Fibroblast of lung (primary cell): ENCODE data around the gene CNTN1. TPM values are rescaled to one million over a fixed set of nuclear protein-coding genes. Genes with fewer than 3 reads are reported as not detected.

Experiments used
- DNase-seq, 2 donors: peaks; one replicate each; pipeline versions ENCODE4 v3.0.0 to v3.0.0-alpha.2; 2010; ENCODE audit warnings: low read depth in 2 of 2
- H2AFZ ChIP-seq: 2 replicates; pipeline ENCODE4 v1.5.1; 2012; ENCODE audit warnings: low read length, control low read depth, inconsistent platforms
- H3K27ac ChIP-seq: 2 replicates; pipeline ENCODE4 v1.5.1; 2011; ENCODE audit warnings: low read length, control low read depth; ENCODE audit not compliant: insufficient read depth
- H3K27me3 ChIP-seq: 2 replicates; pipeline ENCODE4 v1.5.1; 2011; ENCODE audit warnings: mild to moderate bottlenecking, low read length; ENCODE audit not compliant: control insufficient read depth, insufficient read depth
- H3K36me3 ChIP-seq: 2 replicates; pipeline ENCODE4 v1.5.1; 2011; ENCODE audit warnings: low read length; ENCODE audit not compliant: control insufficient read depth, insufficient read depth
- H3K4me1 ChIP-seq: 2 replicates; pipeline ENCODE4 v1.5.1; 2011; ENCODE audit warnings: low read length; ENCODE audit not compliant: control insufficient read depth, insufficient read depth; ENCODE audit errors: extremely low read depth
- H3K4me2 ChIP-seq: 2 replicates; pipeline ENCODE4 v1.5.1; 2011; ENCODE audit warnings: low read length, control low read depth; ENCODE audit not compliant: insufficient read depth; ENCODE audit errors: extremely low read depth
- H3K4me3 ChIP-seq, 4 experiments: fragments of 200-600 bp in 1 of 4; sonication (generic) in 1 of 4; replicated peaks in 1 of 4; 2 replicates each; pipeline ENCODE4 v1.5.1; 2011 to 2016; ENCODE audit warnings: low read length in 4 of 4, low read depth in 3 of 4, mild to moderate bottlenecking in 3 of 4, control low read depth in 2 of 4, inconsistent platforms in 1 of 4, mixed read lengths in 1 of 4; ENCODE audit not compliant: insufficient read depth in 1 of 4; ENCODE audit errors: control extremely low read depth in 1 of 4
- H3K79me2 ChIP-seq: 2 replicates; pipeline ENCODE4 v1.5.1; 2012; ENCODE audit warnings: mild to moderate bottlenecking, low read length, inconsistent platforms; ENCODE audit not compliant: control insufficient read depth, insufficient read depth
- H3K9ac ChIP-seq: 2 replicates; pipeline ENCODE4 v1.5.1; 2011; ENCODE audit warnings: mild to moderate bottlenecking, low read length, control low read depth; ENCODE audit not compliant: insufficient read depth
- H3K9me3 ChIP-seq: 2 replicates; pipeline ENCODE4 v1.5.1; 2012; ENCODE audit warnings: low read depth, low read length; ENCODE audit not compliant: control insufficient read depth, insufficient read depth
- H4K20me1 ChIP-seq: 2 replicates; pipeline ENCODE4 v1.5.1; 2011; ENCODE audit warnings: low read length; ENCODE audit not compliant: control insufficient read depth, insufficient read depth; ENCODE audit errors: extremely low read depth
- CTCF ChIP-seq, 2 donors: IDR thresholded peaks in 1 of 2; conservative IDR thresholded peaks in 1 of 2; 1 replicate in 1 of 2; 2 replicates in 1 of 2; pipeline ENCODE4 v1.5.1; 2011 to 2012; ENCODE audit warnings: low read length in 2 of 2, control low read depth in 1 of 2, inconsistent platforms in 1 of 2, low read depth in 1 of 2, mild to moderate bottlenecking in 1 of 2
- EZH2 ChIP-seq: IDR thresholded peaks from 2 replicates; pipeline ENCODE4 v1.5.1; 2012; ENCODE audit warnings: low read length, control low read depth, mild to moderate bottlenecking; ENCODE audit errors: missing control alignments
- polyA plus RNA-seq, 2 donors: library from polyadenylated mRNA; depleted of rRNA in 1 of 2; stranded (reverse) in 1 of 2; unstranded in 1 of 2; fragments of >200 nt; gene quantifications; 2 replicates each; pipeline ENCODE4 v1.2.1, GENCODE V29; 2011 to 2012; ENCODE audit warnings: missing spikeins in 1 of 2
- total RNA-seq: library from RNA; depleted of rRNA; stranded (reverse); fragments of >200 nt; gene quantifications from 2 replicates; pipeline ENCODE4 v1.2.1, GENCODE V29; 2014

CNTN1 gene
- total and polyA plus RNA-seq, 2 donors (not counting 1 experiment from before 2014, with no cell fraction given) = 0.22 to 0.83 TPM

DNA sequence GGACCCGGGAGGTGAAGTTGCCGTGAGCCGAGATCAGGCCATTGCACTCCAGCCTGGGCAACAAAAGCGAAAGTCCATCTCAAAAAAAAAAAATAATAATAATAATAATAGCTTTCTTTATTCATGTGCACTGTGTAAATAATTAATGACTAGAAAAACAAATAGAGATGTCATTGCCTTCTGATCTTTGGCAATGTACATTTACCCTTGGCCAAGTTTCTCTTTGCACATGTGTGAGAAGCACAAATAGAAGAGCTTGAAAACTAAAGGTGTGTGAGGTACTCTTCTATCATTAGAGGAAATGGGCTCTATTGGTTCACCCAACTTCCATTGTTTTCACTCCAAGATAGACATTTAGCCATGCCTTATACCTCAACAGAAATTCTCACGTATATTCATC is 325.8 kb downstream of the CNTN1 start:
- Histone ChIP-seq H3K9ac (no peak overlapping the region), H3K4me3 (no peak overlapping the region), H3K4me1 (no peaks in the 10 kb centered on the region), H3K36me3 (no peaks in the 10 kb centered on the region), H3K27me3 (no peaks in the 10 kb centered on the region), H3K4me2 (no peak overlapping the region), H4K20me1 (no peaks in the 10 kb centered on the region), H3K27ac (no peak overlapping the region), H2AFZ (no peak overlapping the region), H3K79me2 (no peaks in the 10 kb centered on the region), H3K9me3 (no peaks in the 10 kb centered on the region)
- DNase-seq = no peak
- TF ChIP-seq CTCF (conservative IDR thresholded peaks at IDR 0.05 in 1 of 2, IDR thresholded peaks at IDR 0.05 in 1 of 2; ENCODE audit: low read depth in 1 of 2, low read length in 2 of 2) = no peak
- TF ChIP-seq EZH2 = no peak

DNA sequence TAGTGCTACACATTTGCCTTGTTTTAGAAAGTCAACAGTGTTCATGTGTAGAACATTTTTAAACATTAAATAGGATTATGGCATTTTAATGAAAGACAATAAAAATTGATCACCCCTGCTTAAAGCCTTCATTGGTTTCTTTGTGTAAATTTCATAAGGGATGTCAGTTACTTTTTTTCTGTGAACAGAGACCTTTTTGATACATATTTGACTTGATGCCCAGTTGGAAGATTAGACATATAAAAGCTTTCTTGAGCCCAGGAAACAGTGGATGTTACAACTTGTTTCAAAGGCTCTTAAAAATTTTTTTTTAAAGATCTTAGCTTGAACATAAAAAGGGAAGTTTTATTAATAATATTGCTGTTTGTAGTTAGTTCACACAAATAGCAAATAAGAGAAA is 327.2 kb downstream of the CNTN1 start:
- Histone ChIP-seq H3K27ac (no peak overlapping the region), H2AFZ (no peak overlapping the region), H3K79me2 (no peaks in the 10 kb centered on the region), H3K9me3 (no peaks in the 10 kb centered on the region), H3K9ac (no peak overlapping the region), H3K4me2 (no peak overlapping the region), H3K4me1 (no peaks in the 10 kb centered on the region), H3K27me3 (no peaks in the 10 kb centered on the region), H4K20me1 (no peaks in the 10 kb centered on the region), H3K36me3 (no peaks in the 10 kb centered on the region), H3K4me3 (no peak overlapping the region)
- DNase-seq = no peak
- TF ChIP-seq CTCF (conservative IDR thresholded peaks at IDR 0.05 in 1 of 2, IDR thresholded peaks at IDR 0.05 in 1 of 2; ENCODE audit: low read depth in 1 of 2, low read length in 2 of 2) (no peak), EZH2 (no peak)

DNA sequence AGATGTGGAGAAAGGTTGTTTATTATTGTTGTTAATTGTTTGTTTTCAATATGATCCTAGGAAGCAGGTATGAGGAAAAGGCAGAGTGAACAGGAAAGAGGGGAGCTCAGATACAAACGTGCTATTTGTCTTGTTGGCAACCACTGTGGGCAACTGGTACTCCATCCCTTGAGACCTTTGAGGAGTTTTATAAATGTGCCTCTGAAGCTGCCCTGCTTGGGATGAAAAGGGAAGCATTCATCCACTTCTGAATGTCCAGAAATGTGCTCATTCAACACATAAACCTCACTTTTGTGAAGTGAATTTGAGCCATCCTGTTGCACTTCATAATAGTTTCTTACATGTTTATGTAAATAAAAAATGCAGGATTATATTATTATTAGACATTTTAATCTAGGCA is 331.6 kb downstream of the CNTN1 start:
- no peak overlapping the region for H3K27ac ChIP-seq
- no peak overlapping the region for H3K4me2 ChIP-seq
- H3K36me3 ChIP-seq = no peaks in the 10 kb centered on the region
- no peak overlapping the region for H2AFZ ChIP-seq
- H3K4me1 ChIP-seq = no peaks in the 10 kb centered on the region
- TF ChIP-seq EZH2 (no peak), CTCF (conservative IDR thresholded peaks at IDR 0.05 in 1 of 2, IDR thresholded peaks at IDR 0.05 in 1 of 2; ENCODE audit: low read depth in 1 of 2, low read length in 2 of 2) (no peak)
- H3K79me2 ChIP-seq = no peaks in the 10 kb centered on the region
- no peaks in the 10 kb centered on the region for H4K20me1 ChIP-seq
- no peaks in the 10 kb centered on the region for H3K9me3 ChIP-seq
- H3K4me3 ChIP-seq = no peak overlapping the region
- H3K27me3 ChIP-seq = no peaks in the 10 kb centered on the region
- no peak overlapping the region for H3K9ac ChIP-seq
- DNase-seq = no peak
